ENCODE results near the gene PP2D1. TPM values are rescaled to one million over a fixed set of nuclear protein-coding genes. Genes with fewer than 3 reads are reported as not detected.
A peak's percentile ranks its signal among the peaks of the same experiment; 100 is the strongest.

Gene PP2D1
- total and polyA plus RNA-seq, 9 of the 15 experiments (the other 6 are each of a cell fraction or from before 2014, with no cell fraction given): 0.07 to 0.10 TPM; not detected in 7

- no peak for TF ChIP-seq NFXL1 (CRISPR knock-in tag; IDR thresholded peaks at IDR 0.05)
- no peak for TF ChIP-seq ZNF232 (CRISPR knock-in tag; IDR thresholded peaks at IDR 0.05)
- no peak for TF ChIP-seq TEAD2 (tag; IDR thresholded peaks at IDR 0.05)
- peak; percentile 57 for TF ChIP-seq ARID1B (IDR thresholded peaks at IDR 0.05)
- no peak for TF ChIP-seq KDM1A (IDR thresholded peaks at IDR 0.05)
- no peak for TF ChIP-seq ZNF239 (CRISPR knock-in tag; IDR thresholded peaks at IDR 0.05)
- peak; percentile 79; the same call in 1 of the 2 replicates for TF ChIP-seq CGGBP1 (CRISPR knock-in tag; IDR thresholded peaks at IDR 0.05)
- peak; percentile 22; the same call in 1 of the 2 replicates for TF ChIP-seq ZNF12 (CRISPR knock-in tag; IDR thresholded peaks at IDR 0.05)
- no peak for TF ChIP-seq ZNF444 (CRISPR knock-in tag; IDR thresholded peaks at IDR 0.05)
- peak; percentile 78 for TF ChIP-seq PML (IDR thresholded peaks at IDR 0.05; ENCODE audit: low read length)
- TF ChIP-seq ZNF407 (IDR thresholded peaks at IDR 0.05; ENCODE audit: low read depth): no peak
- 0 out of 6 replicates have a peak, but pooled peaks of 1 of the 3 experiments have one; percentile 1 for TF ChIP-seq CTCF (IDR thresholded peaks at IDR 0.05 in 2 of 3, conservative IDR thresholded peaks at IDR 0.05 in 1 of 3; ENCODE audit: insufficient read depth in 2 of 3, low read depth in 1 of 3, low read length in 3 of 3)
- TF ChIP-seq RFX7 (CRISPR knock-in tag; IDR thresholded peaks at IDR 0.05): no peak
- no peak for TF ChIP-seq STAG1 (CRISPR knock-in tag; IDR thresholded peaks at IDR 0.05; ENCODE audit: borderline replicate concordance)
- peak; percentile 94 for TF ChIP-seq FOXP1 (CRISPR knock-in tag; IDR thresholded peaks at IDR 0.05)
- no peak for TF ChIP-seq MCM2 (IDR thresholded peaks at IDR 0.05; ENCODE audit: low read depth)
- TF ChIP-seq ZEB2 (IDR thresholded peaks at IDR 0.05): peak; percentile 70
- no peak for TF ChIP-seq PHTF2 (CRISPR knock-in tag; IDR thresholded peaks at IDR 0.05)
- TF ChIP-seq ZFP36 (IDR thresholded peaks at IDR 0.05; ENCODE audit: low read depth, low read length, partially characterized antibody): peak; percentile 5
- TF ChIP-seq CBFA2T3 (IDR thresholded peaks at IDR 0.05): peak; percentile 38
Measured at GRCh38 chr3:19946832-19947548, 65.1 kb downstream of the PP2D1 start, which contains the start of gene RAB5A (continued).

Measured in K562 (cell line).